WI38 (cell line): ENCODE measurements around the gene CHST15.

Source experiments
- H3K4me3 ChIP-seq: 2 replicates; pipeline ENCODE4 v1.5.1; 2011; ENCODE audit warnings: low read depth, mild to moderate bottlenecking, control low read depth, low read length
- CTCF ChIP-seq: IDR thresholded peaks from 2 replicates; pipeline ENCODE4 v1.5.1; 2012; ENCODE audit warnings: low read depth, mild to moderate bottlenecking, control low read depth, low read length

CHST15 gene

GRCh38 chr10:123964953-123965352 is 128.4 kb downstream of the CHST15 start:
- no peak for TF ChIP-seq CTCF
- no peak overlapping the region for H3K4me3 ChIP-seq

DNA sequence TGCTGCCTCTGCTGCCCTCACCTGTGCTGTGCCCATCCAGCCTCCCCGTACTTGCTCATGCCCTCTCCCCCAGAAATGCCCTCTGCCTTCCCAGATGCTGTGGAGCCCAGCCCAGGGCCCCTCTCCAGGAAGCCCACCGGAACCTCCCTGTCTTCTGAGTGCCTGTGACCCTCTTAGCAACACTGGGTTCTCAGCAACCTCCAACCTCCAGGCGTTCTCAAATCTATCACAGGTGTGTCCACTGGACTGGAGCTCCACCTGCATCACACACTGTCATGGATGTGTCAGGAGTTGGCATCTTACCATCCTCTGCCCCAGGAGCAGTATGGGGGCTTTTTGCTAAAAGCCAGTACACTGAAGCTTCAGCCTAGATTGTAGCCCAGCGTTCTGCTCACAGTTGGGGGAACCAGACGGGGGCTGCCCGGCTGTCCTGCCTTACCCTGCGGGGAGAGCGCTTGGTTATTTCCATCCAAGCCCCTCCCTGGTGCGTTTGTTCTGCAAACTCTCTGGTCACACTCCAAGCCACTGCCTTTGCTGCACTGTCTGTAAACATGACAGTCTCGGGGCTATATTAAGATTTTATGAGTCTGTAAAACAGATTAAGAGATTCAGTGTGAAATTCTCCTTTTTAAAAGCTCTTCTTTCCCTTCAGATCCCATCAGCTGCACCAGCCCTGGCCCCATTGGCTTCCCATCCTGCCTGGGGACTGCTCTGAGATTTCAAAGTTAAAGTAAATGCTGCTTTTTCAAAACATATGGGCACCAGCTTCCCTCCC is 130.5 kb downstream of the CHST15 start:
- no peak overlapping the region for H3K4me3 ChIP-seq
- TF ChIP-seq CTCF = no peak

GRCh38 chr10:123958241-123958640 is 135.2 kb downstream of the CHST15 start:
- no peak overlapping the region for H3K4me3 ChIP-seq
- no peak for TF ChIP-seq CTCF
